Measurements from ENCODE around the gene DLK2.
"Not testable (repeated sequence)": the region's sequence is repeated elsewhere in the genome, so short reads cannot be mapped to it uniquely, and the experiment has no call there.

Gene DLK2, protein sequence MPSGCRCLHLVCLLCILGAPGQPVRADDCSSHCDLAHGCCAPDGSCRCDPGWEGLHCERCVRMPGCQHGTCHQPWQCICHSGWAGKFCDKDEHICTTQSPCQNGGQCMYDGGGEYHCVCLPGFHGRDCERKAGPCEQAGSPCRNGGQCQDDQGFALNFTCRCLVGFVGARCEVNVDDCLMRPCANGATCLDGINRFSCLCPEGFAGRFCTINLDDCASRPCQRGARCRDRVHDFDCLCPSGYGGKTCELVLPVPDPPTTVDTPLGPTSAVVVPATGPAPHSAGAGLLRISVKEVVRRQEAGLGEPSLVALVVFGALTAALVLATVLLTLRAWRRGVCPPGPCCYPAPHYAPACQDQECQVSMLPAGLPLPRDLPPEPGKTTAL

DNA sequence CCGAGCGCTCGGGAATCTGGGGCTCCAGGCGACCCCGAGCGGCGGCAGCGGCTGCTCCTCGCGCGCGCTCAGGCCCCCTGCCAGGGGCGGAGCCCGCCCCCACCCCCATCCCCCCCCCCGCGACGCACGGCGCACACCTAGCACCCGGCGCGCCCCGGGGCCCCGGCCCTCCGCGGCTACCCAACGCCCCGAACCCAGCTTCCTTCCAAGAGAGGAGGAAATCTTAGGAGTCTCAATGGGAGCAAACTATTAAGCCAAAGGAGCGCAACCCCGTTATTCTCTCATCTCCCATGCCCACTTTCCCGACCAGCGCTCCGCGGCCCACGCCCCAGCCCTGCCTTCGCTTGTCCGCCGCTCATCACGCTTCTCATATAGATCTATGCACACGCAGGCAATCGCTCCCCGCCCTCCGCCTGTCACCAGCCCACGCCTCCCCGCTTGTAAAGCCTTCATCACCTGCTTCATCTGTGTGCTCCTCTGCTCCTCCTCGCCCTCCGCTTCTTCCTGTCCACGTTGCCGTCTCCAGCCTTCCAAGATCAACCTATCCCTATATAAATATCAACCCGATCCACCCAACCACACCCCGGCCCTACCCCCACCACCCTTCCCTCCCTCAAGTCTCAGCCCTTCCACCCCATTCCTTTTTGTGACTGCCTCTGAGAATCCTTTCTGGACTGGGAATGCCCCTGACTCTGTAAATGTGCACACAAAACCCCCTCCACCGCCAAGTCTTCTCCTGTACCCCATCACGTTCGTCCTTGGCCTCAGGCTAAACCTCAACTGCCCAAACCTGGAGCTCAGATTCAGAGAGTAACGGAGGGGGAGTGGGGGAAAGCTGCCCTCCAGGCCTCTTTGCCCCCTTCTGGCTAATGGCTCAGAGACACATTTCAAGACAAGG lies at the start of gene DLK2:
Gene DLK2, minus strand, starts transcription at position 18 of the 898 bp plus-strand sequence. CDS start 723 bp downstream, outside the sequence.
- DNase-seq (ENCODE audit: low spot score): peak; percentile 81

DNA sequence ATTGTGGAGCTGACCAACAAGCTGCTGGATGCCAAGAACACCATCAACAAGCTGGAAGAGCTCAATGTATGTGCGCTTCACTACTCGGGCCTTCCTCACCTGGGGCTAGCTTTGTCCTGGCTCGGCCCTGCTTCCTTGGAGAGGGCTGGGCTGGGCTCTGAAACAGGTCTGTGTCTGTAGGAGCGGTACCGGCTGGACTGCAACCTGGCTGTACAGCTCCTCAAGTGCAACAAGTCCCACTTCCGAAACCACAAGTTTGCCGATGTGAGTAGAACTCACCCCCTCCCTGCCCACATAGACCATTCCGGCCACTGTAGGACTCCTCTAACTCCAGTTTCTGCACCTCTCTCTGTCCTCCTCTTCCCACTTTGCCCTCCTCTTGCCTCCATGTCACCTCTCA lies 48.1 kb upstream of the DLK2 start:
- no peak for DNase-seq (ENCODE audit: low spot score)

DNA sequence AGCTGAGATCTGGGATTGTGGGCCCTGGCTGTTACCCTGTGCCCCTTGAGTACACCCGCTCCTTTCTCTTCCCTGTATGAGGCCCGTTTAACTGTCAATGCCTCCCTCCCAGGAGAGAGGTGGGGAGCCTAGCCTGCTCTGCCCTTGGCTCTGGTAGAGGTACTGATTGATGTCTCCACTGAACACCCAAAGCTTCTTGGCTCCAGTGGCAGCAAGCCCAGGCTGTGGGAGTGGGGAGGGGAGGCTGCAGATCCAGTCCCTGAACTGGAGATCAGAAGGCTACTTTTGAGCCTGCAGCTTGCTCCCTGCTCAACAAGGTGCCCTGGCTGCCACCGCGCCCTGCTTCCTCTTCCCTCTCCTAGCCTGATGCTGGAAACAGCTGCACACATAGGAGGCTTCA lies 47.3 kb upstream of the DLK2 start:
- DNase-seq (ENCODE audit: low spot score): no peak

DNA sequence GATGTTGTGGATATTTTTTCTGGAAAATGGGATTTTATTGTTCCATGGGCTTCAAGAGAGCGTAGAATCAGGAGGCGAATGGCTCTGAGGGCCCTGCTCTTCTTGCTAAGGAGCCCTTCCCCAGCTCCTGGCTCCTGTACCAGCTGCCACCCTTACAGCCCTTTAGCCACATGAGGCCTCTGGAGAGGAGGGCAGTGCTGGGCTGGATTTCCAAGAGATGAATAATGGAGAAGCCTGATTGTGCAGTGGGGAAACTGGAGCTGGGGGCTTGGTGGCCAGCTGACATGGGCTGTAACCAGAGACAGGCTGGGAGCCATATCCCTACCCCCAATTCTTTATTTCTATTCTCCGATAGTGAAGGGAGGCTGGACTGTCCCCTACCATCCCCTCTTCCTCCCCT lies 45.6 kb upstream of the DLK2 start:
- no peak for DNase-seq (ENCODE audit: low spot score)

DNA sequence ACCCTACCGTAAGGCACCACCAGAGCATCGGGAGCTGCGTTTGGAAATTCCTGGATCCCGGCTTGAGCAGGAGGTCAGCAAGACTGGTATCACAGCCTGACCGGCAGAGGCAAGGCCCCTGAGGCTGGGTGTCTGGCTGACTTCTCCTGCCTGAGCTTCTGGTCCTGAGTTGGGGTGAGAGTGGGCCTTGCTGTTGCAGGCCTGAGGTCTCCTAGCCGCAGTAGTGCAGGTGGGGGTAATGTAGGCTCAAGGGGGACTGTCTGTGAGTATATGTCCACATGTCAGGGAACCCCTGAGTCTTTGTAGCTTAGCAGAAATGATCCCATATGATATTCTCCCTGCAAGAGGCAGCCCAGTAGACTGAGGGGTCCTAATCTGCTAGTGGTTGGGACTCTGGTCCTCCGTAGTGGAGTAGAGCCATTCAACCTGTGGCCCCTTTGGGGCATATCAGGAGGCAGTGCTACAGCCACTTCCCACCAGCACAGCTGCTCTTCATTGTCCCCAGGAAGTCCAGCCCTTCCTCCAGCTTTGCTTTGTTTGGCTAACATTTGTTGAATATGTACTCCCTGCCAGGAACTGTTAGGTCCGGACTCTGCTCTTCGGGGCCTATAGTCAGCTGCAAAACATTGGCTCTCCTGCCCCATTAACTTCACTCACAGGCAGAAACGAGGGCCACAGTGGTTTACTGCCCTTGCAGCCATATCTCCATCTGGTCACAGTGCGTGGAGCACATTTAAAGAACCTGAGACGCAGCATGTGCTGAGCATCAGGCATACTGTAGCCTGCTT lies 43.9 kb upstream of the DLK2 start:
- DNase-seq (ENCODE audit: low spot score): no peak

DNA sequence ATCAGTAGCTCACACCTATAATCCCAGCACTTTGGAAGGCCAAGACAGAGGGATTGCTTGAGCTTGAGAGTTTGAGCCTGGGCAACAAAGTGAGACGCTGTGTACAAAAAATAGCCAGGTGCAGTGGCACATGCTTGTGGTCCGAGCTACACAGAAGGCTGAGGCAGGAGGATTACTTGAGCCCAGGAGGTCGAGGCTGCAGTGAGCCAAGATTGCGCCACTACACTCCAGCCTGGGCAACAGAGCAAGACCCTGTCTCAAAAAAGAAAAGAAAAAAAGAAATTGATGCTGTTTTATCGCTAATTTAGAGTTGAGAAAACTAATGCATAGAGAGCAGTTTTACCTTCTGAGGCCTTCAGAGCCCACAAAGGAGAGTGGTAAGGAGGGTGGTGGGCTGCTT lies 42.9 kb upstream of the DLK2 start:
- not testable (repeated sequence) for DNase-seq (ENCODE audit: low spot score)

DNA sequence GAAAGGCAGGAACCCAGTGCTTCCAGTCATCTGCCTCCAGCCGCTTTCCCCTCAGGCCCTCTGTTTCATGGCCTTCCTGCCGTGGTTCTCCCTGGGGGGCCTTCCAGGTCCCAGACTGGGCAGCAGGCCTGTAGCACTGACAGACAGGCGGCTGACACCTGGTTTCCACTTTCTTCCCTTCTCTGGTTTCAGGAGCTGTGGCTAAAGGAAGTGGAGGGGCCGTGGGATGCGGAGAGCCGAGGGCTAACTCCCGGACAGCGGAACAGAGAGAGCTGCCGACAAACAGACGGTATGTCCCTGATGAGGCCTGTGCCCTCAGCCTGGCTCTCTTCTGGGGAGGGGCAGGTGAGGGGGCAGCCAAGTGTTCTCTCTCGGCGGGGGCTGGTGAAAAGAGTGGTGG lies 42.3 kb upstream of the DLK2 start:
- DNase-seq (ENCODE audit: low spot score): no peak

DNA sequence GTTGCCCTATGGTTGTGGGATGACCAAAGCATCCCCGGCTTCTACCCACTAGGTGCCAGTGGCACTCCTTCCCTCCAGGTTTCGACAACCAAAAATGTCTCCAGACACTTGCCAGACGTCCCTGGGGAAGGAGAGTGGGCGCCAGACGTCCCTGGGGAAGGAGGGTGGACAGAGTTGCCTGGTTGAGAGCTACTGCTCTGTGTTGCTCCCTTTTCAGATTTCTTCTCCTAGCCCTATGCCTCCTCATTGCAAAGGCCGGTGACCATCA lies 41.7 kb upstream of the DLK2 start:
- DNase-seq (ENCODE audit: low spot score): no peak

DNA sequence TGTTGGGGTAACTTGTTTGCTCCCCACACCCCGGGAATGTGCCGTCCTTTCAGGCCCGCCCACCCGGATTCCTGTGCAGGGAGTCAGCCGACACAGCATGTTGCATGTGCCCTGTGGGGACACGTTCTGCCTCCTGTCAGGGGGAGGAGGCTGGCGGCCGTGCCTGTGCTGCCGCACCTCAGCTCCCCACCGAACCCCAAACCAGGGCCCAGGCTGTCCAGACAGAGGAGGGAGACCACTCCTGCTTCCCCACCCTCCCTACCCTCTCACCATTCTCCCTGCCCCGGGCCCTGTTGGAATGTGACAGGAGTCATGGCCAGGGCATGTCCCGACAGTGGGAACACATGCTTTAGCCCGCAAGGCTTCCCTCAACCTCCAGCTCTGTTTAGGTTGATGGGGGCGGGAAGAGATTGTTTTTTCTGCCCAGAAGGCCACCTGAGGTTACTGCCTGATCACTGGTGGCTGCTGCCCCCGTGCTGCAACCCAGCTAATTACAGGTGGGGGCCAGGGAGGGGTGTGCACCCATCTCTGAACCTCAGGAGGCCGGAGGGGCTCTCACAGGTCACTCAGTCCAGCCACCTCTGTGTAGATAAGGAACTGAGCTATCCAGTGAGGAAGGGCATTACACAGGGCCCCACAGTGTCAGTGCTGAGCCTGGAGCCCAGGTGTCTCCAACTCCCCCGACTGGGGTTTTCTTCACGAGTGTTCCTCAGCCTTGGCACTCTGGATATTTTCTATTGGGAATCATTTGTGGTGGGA lies 41.2 kb upstream of the DLK2 start:
- DNase-seq (ENCODE audit: low spot score): peak; percentile 69

DNA sequence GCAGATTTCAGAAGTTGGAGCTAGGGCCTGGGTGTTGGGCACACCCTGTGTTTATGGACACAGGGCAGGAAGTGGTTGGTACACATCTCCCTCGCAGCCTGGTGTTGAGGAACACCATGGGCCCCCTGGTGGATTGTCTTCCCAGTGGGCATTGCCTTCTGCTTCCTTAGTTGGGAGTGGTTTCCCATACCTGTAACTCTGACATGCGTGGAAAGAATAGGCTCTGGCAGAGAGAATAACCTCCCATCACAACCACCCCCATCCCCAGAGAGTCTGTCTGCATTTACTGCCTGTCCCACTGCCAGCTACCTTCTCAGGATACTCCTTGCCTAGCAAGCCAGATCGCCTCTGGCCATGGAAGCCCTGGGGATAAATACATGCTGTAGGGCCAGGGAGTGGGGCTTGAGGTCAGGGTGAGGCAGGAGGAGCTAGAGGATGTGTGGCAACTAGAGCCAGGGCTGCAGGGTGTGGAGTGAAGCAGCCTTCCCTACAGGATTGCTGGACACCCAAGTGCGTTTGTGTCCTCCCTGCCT lies 40.1 kb upstream of the DLK2 start:
- no peak for DNase-seq (ENCODE audit: low spot score)

DNA sequence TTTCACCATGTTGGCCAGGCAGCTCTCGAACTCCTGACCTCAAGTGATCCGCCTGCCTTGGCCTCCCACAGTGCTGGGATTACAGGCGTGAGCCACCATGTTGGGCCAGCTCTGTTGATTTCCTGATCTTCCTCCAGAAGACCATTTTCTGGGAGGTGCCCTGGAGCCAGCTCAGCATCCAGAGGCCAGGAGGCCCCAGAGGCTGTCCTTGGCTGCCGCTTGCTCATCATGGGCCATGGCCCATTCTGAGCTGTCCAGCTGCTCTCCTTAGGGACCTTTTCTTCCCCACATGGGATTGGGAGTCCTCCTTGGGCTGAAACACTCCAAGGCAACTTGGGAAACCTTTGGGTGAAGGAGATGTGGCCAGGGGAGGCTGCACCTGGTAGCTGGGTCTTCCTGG lies 39.4 kb upstream of the DLK2 start:
- DNase-seq (ENCODE audit: low spot score): no peak

DNA sequence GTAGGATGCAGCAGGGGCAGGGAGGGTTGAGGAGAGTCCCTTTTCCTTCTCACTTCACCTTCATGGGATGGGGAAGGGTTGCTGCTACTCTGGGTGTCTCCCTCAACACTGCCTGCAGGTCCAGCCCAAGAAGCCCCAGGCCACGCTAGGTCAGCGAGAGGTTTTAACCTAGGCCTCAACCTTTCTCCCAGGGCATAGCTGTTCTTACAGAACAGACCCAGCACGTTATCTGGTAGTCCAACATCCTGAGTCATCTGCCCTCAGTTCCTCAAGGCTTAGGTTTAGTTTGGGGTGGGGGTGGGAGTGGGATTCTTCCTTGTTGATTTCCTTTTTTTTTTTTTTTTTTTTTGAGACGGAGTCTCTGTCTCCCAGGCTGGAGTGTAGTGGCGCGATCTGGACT lies 39.0 kb upstream of the DLK2 start:
- DNase-seq (ENCODE audit: low spot score): no peak

DNA sequence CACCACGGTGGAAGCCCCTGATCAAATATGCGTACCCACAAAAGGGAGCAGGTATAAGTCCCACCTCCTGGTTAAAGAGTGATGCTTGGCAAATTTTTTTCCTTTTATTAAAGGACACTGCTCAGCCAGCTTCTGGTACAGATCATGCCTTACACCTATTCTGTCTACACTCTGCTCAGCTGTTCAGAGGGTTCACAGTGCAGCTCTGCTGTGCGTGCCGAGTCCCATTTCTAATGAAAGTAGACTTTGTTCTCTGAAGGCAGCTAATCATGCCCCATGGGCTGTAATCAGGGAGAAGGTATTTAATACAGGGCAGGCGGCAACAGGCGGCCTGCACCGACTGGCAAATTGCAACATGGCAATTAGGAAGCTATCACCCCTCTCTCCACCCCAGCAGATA lies 38.5 kb upstream of the DLK2 start:
- no peak for DNase-seq (ENCODE audit: low spot score)

DNA sequence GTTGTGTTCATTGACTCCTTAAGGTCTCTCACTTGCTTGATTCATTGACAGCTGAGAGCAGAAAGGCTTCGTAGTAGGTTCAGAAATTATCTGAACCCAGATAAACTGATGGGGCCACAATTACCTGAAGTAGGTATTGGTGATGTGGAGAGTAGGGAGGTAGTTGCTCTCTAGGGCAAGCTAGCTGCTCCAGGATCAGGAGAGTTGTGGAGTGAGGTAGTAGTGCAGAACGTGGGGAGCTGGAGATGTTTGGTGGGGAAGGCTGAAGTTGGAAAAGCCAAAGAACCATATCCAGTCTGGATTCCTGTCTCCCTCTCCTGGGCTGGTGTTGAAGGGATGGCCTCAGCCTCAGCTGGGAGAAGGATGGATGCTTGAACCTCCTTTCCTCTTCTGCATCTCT lies 37.9 kb upstream of the DLK2 start:
- DNase-seq (ENCODE audit: low spot score): no peak

DNA sequence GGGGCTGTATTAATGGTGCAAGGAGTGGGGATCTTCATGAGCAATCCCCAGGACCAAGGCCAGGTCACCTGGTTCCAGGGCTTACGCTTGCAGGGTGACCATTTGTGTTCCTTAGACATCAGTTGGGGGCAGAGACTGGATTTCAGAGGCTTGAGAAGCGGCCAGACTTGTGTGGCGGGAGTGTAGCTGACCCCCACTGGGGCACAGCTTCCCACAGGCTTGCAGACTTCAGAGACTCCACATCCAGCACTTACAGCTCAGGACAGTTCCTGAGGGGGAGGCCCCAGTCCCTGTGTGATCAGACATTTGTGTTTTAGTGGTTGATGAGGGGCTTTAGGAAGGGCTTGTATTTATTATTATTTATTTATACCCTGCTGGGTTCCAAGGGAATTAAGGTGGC lies 37.3 kb upstream of the DLK2 start:
- no peak for DNase-seq (ENCODE audit: low spot score)

DNA sequence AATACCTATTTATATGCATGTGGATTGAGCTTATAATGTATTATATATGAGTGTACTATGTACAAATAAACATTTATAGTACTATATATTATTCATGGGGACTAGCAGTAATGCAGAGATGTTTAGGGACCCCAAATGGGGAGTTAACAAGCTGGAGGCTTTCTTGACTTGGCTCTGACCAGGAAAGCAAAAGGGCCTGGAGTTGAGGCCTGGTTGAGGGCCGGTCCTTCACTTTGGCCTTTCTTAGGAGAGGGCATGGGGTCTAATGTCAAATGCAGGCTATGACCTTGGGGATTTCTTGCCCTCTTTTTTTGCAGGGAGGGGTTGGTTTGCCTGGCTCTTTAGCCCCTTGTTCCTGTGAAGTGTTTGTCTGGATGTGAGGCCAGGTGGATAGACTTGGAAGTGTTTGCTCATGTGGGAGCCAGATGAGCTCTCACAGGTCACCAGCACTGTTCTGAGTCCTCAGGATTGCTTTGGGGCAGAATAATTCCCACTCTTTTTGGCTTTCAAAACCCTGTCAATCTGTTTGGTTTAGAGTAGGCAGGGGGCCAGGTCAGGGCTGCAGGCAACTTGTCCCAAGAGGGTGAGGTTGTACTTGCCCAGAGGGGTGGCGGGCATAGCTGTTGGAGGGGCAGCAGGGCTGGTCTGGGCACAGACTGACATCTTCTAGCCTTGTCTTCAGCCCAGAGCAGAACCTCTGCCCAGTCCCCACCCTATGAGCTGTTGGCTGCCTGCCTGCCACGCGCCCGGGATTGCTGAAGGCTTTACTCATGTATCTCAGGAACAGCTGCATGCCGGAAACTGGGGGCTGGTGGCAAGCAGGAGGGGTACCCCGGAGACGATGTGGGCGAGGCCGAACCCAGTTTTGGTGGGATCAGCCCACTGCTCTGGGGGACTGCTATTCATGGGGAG lies 36.7 kb upstream of the DLK2 start:
- no peak for DNase-seq (ENCODE audit: low spot score)

DNA sequence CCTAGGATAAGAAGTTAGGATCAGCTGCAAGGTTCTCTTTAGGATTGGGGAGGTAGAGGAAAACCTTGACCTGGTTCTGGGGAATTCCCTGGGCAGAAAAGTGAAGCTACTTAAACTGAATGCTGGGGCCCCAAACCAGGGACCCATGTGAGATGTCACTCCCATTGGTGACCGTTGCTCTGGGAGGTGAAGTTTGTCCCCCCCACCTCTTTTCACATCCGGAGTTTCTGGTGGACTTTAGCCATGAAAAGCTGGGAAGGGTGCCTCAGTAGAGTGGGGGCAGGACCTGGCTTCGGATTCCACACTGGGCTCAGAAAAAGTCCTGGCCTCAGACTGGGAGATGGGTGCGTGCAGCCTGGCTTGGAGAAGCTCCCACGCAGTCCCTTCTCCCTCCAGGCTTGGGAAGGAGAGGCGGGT lies 35.2 kb upstream of the DLK2 start:
- no peak for DNase-seq (ENCODE audit: low spot score)

DNA sequence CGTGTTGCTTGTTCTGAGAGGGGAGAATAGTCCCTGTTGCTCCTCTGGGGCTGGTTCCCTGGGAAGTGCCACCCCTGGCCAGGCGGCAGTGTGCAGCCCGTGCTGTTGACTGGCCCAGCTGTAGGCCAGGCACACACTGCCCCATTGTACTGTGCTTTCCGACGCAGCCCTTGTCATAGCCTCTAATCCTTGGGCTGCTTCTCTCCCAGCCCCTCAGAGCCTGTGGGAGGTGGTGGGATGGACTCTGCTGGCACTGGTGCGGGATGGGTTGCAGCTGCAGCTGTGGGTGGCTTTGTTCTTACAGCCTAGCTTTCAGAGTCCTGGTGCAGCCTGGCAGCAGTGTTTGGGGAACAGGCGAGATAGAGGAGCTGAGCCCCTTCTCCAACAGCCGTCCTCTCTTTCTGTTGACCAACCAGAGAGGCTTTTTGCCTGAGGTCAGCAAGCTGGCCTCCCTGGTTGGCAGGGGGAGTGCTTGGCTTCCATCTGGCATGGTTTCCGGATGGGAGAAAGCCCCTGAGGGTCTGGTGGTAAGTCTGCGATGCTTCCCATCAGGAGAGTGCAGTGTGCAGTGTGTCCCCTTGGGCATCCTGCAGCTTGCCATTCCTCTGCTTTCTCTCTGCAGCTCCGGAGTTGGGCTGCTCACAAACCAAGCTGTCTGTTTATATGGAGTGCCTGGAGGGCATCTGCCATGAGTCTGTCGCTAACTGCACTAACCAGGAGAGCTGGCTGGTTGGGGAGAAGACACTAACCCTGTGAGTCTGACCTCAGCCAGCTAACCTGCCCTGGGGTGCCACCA lies 34.1 kb upstream of the DLK2 start:
- DNase-seq (ENCODE audit: low spot score): no peak

DNA sequence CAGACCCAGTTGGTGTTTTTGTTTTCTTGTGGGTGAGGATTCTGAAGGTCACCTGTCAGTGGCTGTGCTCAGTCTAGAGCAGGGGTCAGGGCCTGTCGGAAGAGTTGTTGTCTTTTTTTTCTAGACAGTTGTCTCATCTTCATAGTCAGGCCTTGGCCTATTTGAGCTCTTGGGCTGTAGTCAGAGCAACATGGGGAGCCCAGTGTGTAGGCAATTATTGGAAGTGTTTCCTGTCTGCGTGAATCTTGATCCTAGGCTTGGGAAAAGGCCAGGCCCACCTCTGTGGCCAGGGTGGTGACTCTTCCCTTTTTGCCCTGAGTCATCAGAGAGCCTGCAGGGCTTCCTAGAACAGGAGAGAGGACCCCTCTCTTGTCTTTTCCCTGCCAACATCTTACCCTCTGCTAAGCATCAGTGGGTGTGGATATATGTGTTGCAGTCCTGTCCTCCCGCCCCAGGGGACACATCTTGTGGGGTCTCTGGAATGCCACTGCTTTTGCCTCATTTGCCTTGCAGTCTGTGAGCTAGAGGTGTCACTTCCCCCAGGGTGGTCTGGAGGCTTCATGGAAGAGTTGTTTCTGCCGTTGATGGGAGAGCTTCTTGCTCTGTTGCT lies 33.4 kb upstream of the DLK2 start:
- DNase-seq (ENCODE audit: low spot score): no peak
